Tibial nerve (tissue), 4 donors: ENCODE data around the gene CUL9. TPM values are rescaled to one million over a fixed set of nuclear protein-coding genes. Genes with fewer than 3 reads are reported as not detected.

ENCODE experiments used
- DNase-seq, 2 donors: peaks; one replicate each; pipeline ENCODE4 v3.0.0-alpha.2; 2019; ENCODE audit warnings: low spot score in 2 of 2
- H3K27ac ChIP-seq, 4 donors: fragments of 200-600 bp; sonication (generic) in 3 of 4; one replicate each; pipeline ENCODE4 v1.5.1; 2017 to 2019; ENCODE audit warnings: mild to moderate bottlenecking in 1 of 4
- H3K27me3 ChIP-seq, 2 donors: fragments of 200-600 bp; sonication (generic) in 1 of 2; one replicate each; pipeline versions ENCODE4 v1.5.1 to v1.6.0; 2017 to 2019
- H3K36me3 ChIP-seq, 3 donors: fragments of 200-600 bp; sonication (generic); one replicate each; pipeline ENCODE4 v1.5.1; 2018 to 2019
- H3K4me1 ChIP-seq, 4 donors: fragments of 200-600 bp; sonication (generic) in 3 of 4; one replicate each; pipeline ENCODE4 v1.5.1; 2017 to 2019
- H3K4me3 ChIP-seq, 4 donors: fragments of 200-600 bp; sonication (generic) in 3 of 4; one replicate each; pipeline ENCODE4 v1.5.1; 2017 to 2019; ENCODE audit warnings: mild to moderate bottlenecking in 1 of 4, moderate library complexity in 1 of 4
- H3K9me3 ChIP-seq, 4 donors: fragments of 200-600 bp; sonication (generic) in 3 of 4; one replicate each; pipeline ENCODE4 v1.5.1; 2017 to 2019
- EP300 ChIP-seq, 2 donors: sonication (generic); formaldehyde crosslinking; IDR thresholded peaks; one replicate each; pipeline ENCODE4 v1.6.1; 2017; ENCODE audit warnings: antibody characterized with exemption in 2 of 2, mild to moderate bottlenecking in 1 of 2
- POLR2A ChIP-seq, 2 donors: fragments of 450-650 bp; IDR thresholded peaks; one replicate each; pipeline ENCODE4 v1.6.1; 2017; ENCODE audit warnings: antibody characterized with exemption in 2 of 2, mild to moderate bottlenecking in 2 of 2, moderate library complexity in 2 of 2
- WGBS, 2 donors: methylation state at CpG; one replicate each; pipeline ENCODE4 v1.1.5; 2018; 5-methylcytosine and 5-hydroxymethylcytosine counted together
- total RNA-seq, 4 donors: library from RNA; depleted of rRNA; stranded (reverse); fragments of >200 nt; gene quantifications; one replicate each; pipeline ENCODE4 v1.1.0, GENCODE V29; 2016
- TF ChIP-seq, protein P1 (sequence below), 5 experiments: fragments of 200-600 bp in 3 of 5; fragments of 450-650 bp in 2 of 5; sonication (generic) in 3 of 5; IDR thresholded peaks; one replicate each; pipeline ENCODE4 v1.5.1; 2016 to 2019; ENCODE audit warnings: antibody characterized with exemption in 5 of 5, mild to moderate bottlenecking in 3 of 5, moderate library complexity in 2 of 5

Gene CUL9
- total RNA-seq, 4 donors from 2014 or later: 47.9 to 76.2 (median 49.3) TPM

GRCh38 chr6:43267619-43268354, 85.8 kb downstream of the CUL9 start:
- Histone ChIP-seq H3K27me3 (peaks cover 0 to 15% of the 10 kb centered on the region in 2 donors), H3K36me3 (no peaks in the 10 kb centered on the region), H3K4me1 (peaks cover 0 to 18% (median 6%) of the 10 kb centered on the region in 4 donors), H3K9me3 (no peaks in the 10 kb centered on the region), H3K4me3 (no peak overlapping the region), H3K27ac (peak overlapping the region in 3 of 4 donors; percentile 5 to 42 (median 19))
- WGBS, 2 donors: 59 to 63% methylated on average over 7 of the region's 7 CpGs
- DNase-seq: no peak
- TF ChIP-seq POLR2A (IDR thresholded peaks at IDR 0.05): no peak
- TF ChIP-seq, protein P1, sequence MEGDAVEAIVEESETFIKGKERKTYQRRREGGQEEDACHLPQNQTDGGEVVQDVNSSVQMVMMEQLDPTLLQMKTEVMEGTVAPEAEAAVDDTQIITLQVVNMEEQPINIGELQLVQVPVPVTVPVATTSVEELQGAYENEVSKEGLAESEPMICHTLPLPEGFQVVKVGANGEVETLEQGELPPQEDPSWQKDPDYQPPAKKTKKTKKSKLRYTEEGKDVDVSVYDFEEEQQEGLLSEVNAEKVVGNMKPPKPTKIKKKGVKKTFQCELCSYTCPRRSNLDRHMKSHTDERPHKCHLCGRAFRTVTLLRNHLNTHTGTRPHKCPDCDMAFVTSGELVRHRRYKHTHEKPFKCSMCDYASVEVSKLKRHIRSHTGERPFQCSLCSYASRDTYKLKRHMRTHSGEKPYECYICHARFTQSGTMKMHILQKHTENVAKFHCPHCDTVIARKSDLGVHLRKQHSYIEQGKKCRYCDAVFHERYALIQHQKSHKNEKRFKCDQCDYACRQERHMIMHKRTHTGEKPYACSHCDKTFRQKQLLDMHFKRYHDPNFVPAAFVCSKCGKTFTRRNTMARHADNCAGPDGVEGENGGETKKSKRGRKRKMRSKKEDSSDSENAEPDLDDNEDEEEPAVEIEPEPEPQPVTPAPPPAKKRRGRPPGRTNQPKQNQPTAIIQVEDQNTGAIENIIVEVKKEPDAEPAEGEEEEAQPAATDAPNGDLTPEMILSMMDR (IDR thresholded peaks at IDR 0.05): no peak
- TF ChIP-seq EP300 (IDR thresholded peaks at IDR 0.05): no peak

- Histone ChIP-seq H3K9me3 (no peaks in the 10 kb centered on the region), H3K4me1 (peaks cover 0 to 18% (median 6%) of the 10 kb centered on the region in 4 donors), H3K27ac (peak overlapping the region in 3 of 4 donors; percentile 5 to 42 (median 19)), H3K4me3 (no peak overlapping the region), H3K27me3 (peaks cover 0 to 19% of the 10 kb centered on the region in 2 donors), H3K36me3 (no peaks in the 10 kb centered on the region)
- no peak for DNase-seq
- 22 to 35% methylated on average over 3 of the region's 3 CpGs for WGBS, 2 donors
- no peak for TF ChIP-seq POLR2A (IDR thresholded peaks at IDR 0.05)
- TF ChIP-seq EP300 (IDR thresholded peaks at IDR 0.05): no peak
- TF ChIP-seq, protein P1 (IDR thresholded peaks at IDR 0.05): no peak
These were observed 86.3 kb downstream of the CUL9 start for GRCh38 chr6:43268355-43268700.

- peaks cover 0 to 18% (median 6%) of the 10 kb centered on the region in 4 donors for H3K4me1 ChIP-seq
- peak overlapping the region in 3 of 4 donors; percentile 7 to 36 (median 19) for H3K27ac ChIP-seq
- 74 to 78% methylated on average over 9 to 10 of the region's 10 CpGs for WGBS, 2 donors
- TF ChIP-seq POLR2A (IDR thresholded peaks at IDR 0.05) (no peak), EP300 (IDR thresholded peaks at IDR 0.05) (no peak)
- TF ChIP-seq, protein P1 (IDR thresholded peaks at IDR 0.05): no peak
- H3K36me3 ChIP-seq: no peaks in the 10 kb centered on the region
- DNase-seq: no peak
- H3K4me3 ChIP-seq: no peak overlapping the region
- H3K27me3 ChIP-seq: peaks cover 0 to 22% of the 10 kb centered on the region in 2 donors
- H3K9me3 ChIP-seq: no peaks in the 10 kb centered on the region
These were observed 86.8 kb downstream of the CUL9 start for GRCh38 chr6:43268782-43269272.

GRCh38 chr6:43269273-43270007, 87.4 kb downstream of the CUL9 start:
- H3K27ac ChIP-seq: peak overlapping the region in 2 of 4 donors; percentile 7 to 67
- H3K27me3 ChIP-seq: peaks cover 0 to 28% of the 10 kb centered on the region in 2 donors
- peak overlapping the region; percentile 11 to 38 (median 26) for H3K4me3 ChIP-seq
- WGBS, 2 donors: 4 to 5% methylated on average over 34 to 38 of the region's 44 CpGs
- TF ChIP-seq, protein P1 (IDR thresholded peaks at IDR 0.05): no peak
- TF ChIP-seq EP300 (IDR thresholded peaks at IDR 0.05) (no peak), POLR2A (IDR thresholded peaks at IDR 0.05) (no peak)
- peaks cover 0 to 21% (median 6%) of the 10 kb centered on the region in 4 donors for H3K4me1 ChIP-seq
- no peaks in the 10 kb centered on the region for H3K9me3 ChIP-seq
- no peaks in the 10 kb centered on the region for H3K36me3 ChIP-seq
- no peak for DNase-seq
